ENCODE measurements around the gene ADCYAP1.

ADCYAP1 gene

GRCh38 chr18:949724-950631, 45.3 kb downstream of the ADCYAP1 start (continued):
- no peak for TF ChIP-seq KLF17 (tag by site-specific recombination; IDR thresholded peaks at IDR 0.05)
- TF ChIP-seq ZBTB20 (tag by site-specific recombination; IDR thresholded peaks at IDR 0.05), result no peak
- no peak for TF ChIP-seq ZFP41 (tag by site-specific recombination; IDR thresholded peaks at IDR 0.05; ENCODE audit: borderline replicate concordance)
- TF ChIP-seq ZNF837 (tag by site-specific recombination; IDR thresholded peaks at IDR 0.05), result no peak

- Histone ChIP-seq H3K27ac (ENCODE audit: extremely low read depth, low read depth, low read length) (no peak overlapping the region), H3K4me3 (ENCODE audit: low read depth, low read length) (no peak overlapping the region), H3K36me3 (ENCODE audit: control insufficient read depth in 2 of 2, insufficient read depth in 1 of 2, low read length in 2 of 2) (no peaks in the 10 kb centered on the region), H3K4me1 (ENCODE audit: control insufficient read depth, insufficient read depth, low read length) (no peaks in the 10 kb centered on the region), H3K9me3 (ENCODE audit: control insufficient read depth, insufficient read depth, low read depth, low read length) (no peaks in the 10 kb centered on the region)
- CTCF ChIA-PET, result interaction anchor here (0.5 to 1.5 kb wide), 3 partner anchors 9 to 157 kb away, joined by 3 to 13 read pairs (median 3); no protein-coding TSS in a partner anchor
- TF ChIP-seq ZFP37 (tag by site-specific recombination; IDR thresholded peaks at IDR 0.05) (no peak), ZNF155 (tag by site-specific recombination; IDR thresholded peaks at IDR 0.05) (no peak), ZNF324 (tag by site-specific recombination; IDR thresholded peaks at IDR 0.05) (no peak), ZNF670 (tag by site-specific recombination; IDR thresholded peaks at IDR 0.05; ENCODE audit: low read depth) (no peak), ZNF114 (tag by site-specific recombination; IDR thresholded peaks at IDR 0.05) (no peak), SCRT2 (tag by site-specific recombination; IDR thresholded peaks at IDR 0.05) (no peak), ZNF621 (tag by site-specific recombination; IDR thresholded peaks at IDR 0.05) (no peak), ZNF146 (tag by site-specific recombination; IDR thresholded peaks at IDR 0.05) (no peak), ZNF513 (tag by site-specific recombination; IDR thresholded peaks at IDR 0.05) (no peak), ZNF280C (tag by site-specific recombination; IDR thresholded peaks at IDR 0.05) (no peak)
- POLR2A ChIA-PET, result no interaction called here
These were observed 46.3 kb downstream of the ADCYAP1 start for GRCh38 chr18:950882-951495.

- Histone ChIP-seq H3K27ac (ENCODE audit: extremely low read depth, low read depth, low read length) (no peak overlapping the region), H3K36me3 (ENCODE audit: control insufficient read depth in 2 of 2, insufficient read depth in 1 of 2, low read length in 2 of 2) (no peaks in the 10 kb centered on the region), H3K9me3 (ENCODE audit: control insufficient read depth, insufficient read depth, low read depth, low read length) (no peaks in the 10 kb centered on the region), H3K4me1 (ENCODE audit: control insufficient read depth, insufficient read depth, low read length) (no peaks in the 10 kb centered on the region), H3K4me3 (ENCODE audit: low read depth, low read length) (no peak overlapping the region)
- ChIA-PET CTCF (interaction anchor here (1.1 to 1.6 kb wide), 3 partner anchors 9 to 116 kb away, joined by 3 to 4 read pairs (median 4); no protein-coding TSS in a partner anchor), POLR2A (no interaction called here)
- no peak for TF ChIP-seq ZNF302 (tag by site-specific recombination; IDR thresholded peaks at IDR 0.05; ENCODE audit: low read depth)
- peak; percentile 94 for TF ChIP-seq ZNF677 (tag by site-specific recombination; IDR thresholded peaks at IDR 0.05)
These were observed 50.9 kb downstream of the ADCYAP1 start for GRCh38 chr18:955384-956066.
